Peyer's patch (tissue), 4 donors: ENCODE measurements around the gene NDUFS6.

Experiments used
- CTCF ChIP-seq, 6 experiments: fragments of 450-650 bp in 4 of 6; fragments of 200-600 bp in 2 of 6; sonication (generic) in 1 of 6; IDR thresholded peaks; one replicate each; pipeline ENCODE4 v1.5.1; 2017 to 2019; ENCODE audit warnings: antibody characterized with exemption in 6 of 6, mild to moderate bottlenecking in 3 of 6, moderate library complexity in 1 of 6
- POLR2A ChIP-seq, 2 donors: fragments of 450-650 bp; IDR thresholded peaks; one replicate each; pipeline ENCODE4 v1.5.1; 2017; ENCODE audit warnings: antibody characterized with exemption in 2 of 2, mild to moderate bottlenecking in 2 of 2, moderate library complexity in 2 of 2

GRCh38 chr5:1767524-1768282 lies 33.5 kb upstream of the NDUFS6 start:
- TF ChIP-seq CTCF (IDR thresholded peaks at IDR 0.05) (no peak), POLR2A (IDR thresholded peaks at IDR 0.05) (no peak)
